HCT116 (cell line): ENCODE results near the gene RAB8A.

Experiments
- ATF3 ChIP-seq: IDR thresholded peaks from 2 replicates; pipeline ENCODE4 v1.6.1; 2012
- CBX3 ChIP-seq: IDR thresholded peaks from 2 replicates; pipeline ENCODE4 v1.6.1; 2012; ENCODE audit warnings: low read depth
- CEBPB ChIP-seq: IDR thresholded peaks from 2 replicates; pipeline ENCODE4 v1.6.1; 2012; ENCODE audit warnings: low read depth
- CTCF ChIP-seq, 3 experiments: fragments of 200-600 bp in 1 of 3; sonication (generic) in 1 of 3; IDR thresholded peaks in 2 of 3; conservative IDR thresholded peaks in 1 of 3; 2 replicates each; pipeline ENCODE4 v1.5.1; 2012 to 2017; ENCODE audit warnings: low read depth in 2 of 3, low read length in 2 of 3, antibody characterized with exemption in 1 of 3, borderline replicate concordance in 1 of 3, control low read depth in 1 of 3, mild to moderate bottlenecking in 1 of 3, mixed read lengths in 1 of 3, mixed run types in 1 of 3, moderate library complexity in 1 of 3; ENCODE audit not compliant: insufficient read depth in 1 of 3
- EGR1 ChIP-seq: IDR thresholded peaks from 2 replicates; pipeline ENCODE4 v1.6.1; 2012; ENCODE audit warnings: low read depth
- EZH2 ChIP-seq: fragments of 200-600 bp; sonication (generic); IDR thresholded peaks from 2 replicates; pipeline ENCODE4 v1.6.1; 2017; ENCODE audit warnings: antibody characterized with exemption, mixed run types
- EZH2phosphoT487 ChIP-seq: fragments of 200-600 bp; IDR thresholded peaks from 2 replicates; pipeline ENCODE4 v1.6.1; 2018; ENCODE audit warnings: antibody characterized with exemption, borderline replicate concordance
- JUND ChIP-seq: IDR thresholded peaks from 2 replicates; pipeline ENCODE4 v1.6.1; 2012
- MAX ChIP-seq: IDR thresholded peaks from 2 replicates; pipeline ENCODE4 v1.6.1; 2012
- POLR2A ChIP-seq: IDR thresholded peaks from 2 replicates; pipeline ENCODE4 v1.7.0; 2011; ENCODE audit warnings: borderline replicate concordance; ENCODE audit not compliant: insufficient read depth, insufficient read length; ENCODE audit errors: extremely low read depth
- POLR2AphosphoS5 ChIP-seq: IDR thresholded peaks from 2 replicates; pipeline ENCODE4 v1.6.1; 2011; ENCODE audit warnings: mild to moderate bottlenecking, low read depth, low read length, moderate library complexity
- TCF7L2 ChIP-seq: IDR thresholded peaks from 2 replicates; pipeline ENCODE4 v1.7.0; 2011; ENCODE audit warnings: borderline replicate concordance, inconsistent platforms; ENCODE audit not compliant: insufficient read depth, insufficient read length; ENCODE audit errors: extremely low read depth
- YY1 ChIP-seq: IDR thresholded peaks from 2 replicates; pipeline ENCODE4 v1.6.1; 2011; ENCODE audit warnings: low read length, low read depth, moderate library complexity, mild to moderate bottlenecking; ENCODE audit not compliant: insufficient replicate concordance; ENCODE audit errors: extremely low read depth
- ZNF274 ChIP-seq: fragments of 200-500 bp; sonication (Bioruptor generic); IDR thresholded peaks from 2 replicates; pipeline ENCODE4 v1.6.1; 2014; ENCODE audit warnings: mild to moderate bottlenecking, low read depth, low read length, inconsistent platforms

GRCh38 chr19:16124953-16125352 lies 13.3 kb downstream of the RAB8A start:
- TF ChIP-seq CTCF (IDR thresholded peaks at IDR 0.05 in 2 of 3, conservative IDR thresholded peaks at IDR 0.05 in 1 of 3; ENCODE audit: borderline replicate concordance in 1 of 3, insufficient read depth in 1 of 3, low read depth in 2 of 3, low read length in 2 of 3): no peak
- no peak for TF ChIP-seq JUND
- no peak for TF ChIP-seq EGR1
- TF ChIP-seq TCF7L2: no peak
- TF ChIP-seq POLR2AphosphoS5: no peak
- no peak for TF ChIP-seq CEBPB
- no peak for TF ChIP-seq MAX
- no peak for TF ChIP-seq CBX3
- TF ChIP-seq POLR2A: no peak
- no peak for TF ChIP-seq EZH2
- TF ChIP-seq ZNF274: no peak
- no peak for TF ChIP-seq ATF3
- TF ChIP-seq EZH2phosphoT487: no peak
- no peak for TF ChIP-seq YY1
